HEK293 (cell line): ENCODE results near the gene FAM217B.

Experiments
- HOXA7 ChIP-seq: sonication (generic); formaldehyde crosslinking; IDR thresholded peaks from 2 replicates; pipeline ENCODE4 v1.8.1; 2022; ENCODE audit warnings: missing genetic modification reagents, borderline replicate concordance
- SALL2 ChIP-seq: fragments of 450-650 bp; formaldehyde crosslinking; IDR thresholded peaks from 2 replicates; pipeline ENCODE4 v1.5.0; 2017; ENCODE audit warnings: missing biosample characterization, mild to moderate bottlenecking, missing genetic modification characterization, borderline replicate concordance
- SP3 ChIP-seq: fragments of 450-650 bp; formaldehyde crosslinking; IDR thresholded peaks from 2 replicates; pipeline ENCODE4 v1.5.1; 2016; ENCODE audit warnings: missing biosample characterization, missing genetic modification characterization
- WT1 ChIP-seq: fragments of 450-650 bp; formaldehyde crosslinking; IDR thresholded peaks from 2 replicates; pipeline ENCODE4 v1.5.1; 2016; ENCODE audit warnings: missing biosample characterization, missing genetic modification characterization
- ZBTB1 ChIP-seq: fragments of 450-650 bp; formaldehyde crosslinking; IDR thresholded peaks from 2 replicates; pipeline ENCODE4 v1.5.1; 2016; ENCODE audit warnings: missing biosample characterization, missing genetic modification characterization
- ZBTB11 ChIP-seq: fragments of 450-650 bp; formaldehyde crosslinking; conservative IDR thresholded peaks from 2 replicates; pipeline ENCODE4 v1.5.1; 2016; ENCODE audit warnings: low read depth, missing biosample characterization, missing genetic modification characterization
- ZEB2 ChIP-seq: fragments of 450-650 bp; formaldehyde crosslinking; IDR thresholded peaks from 2 replicates; pipeline ENCODE4 v1.5.1; 2016; ENCODE audit warnings: missing biosample characterization, missing genetic modification characterization
- ZNF248 ChIP-seq: fragments of 450-650 bp; formaldehyde crosslinking; IDR thresholded peaks from 2 replicates; pipeline ENCODE4 v1.5.1; 2017; ENCODE audit warnings: missing biosample characterization, missing genetic modification characterization
- ZNF48 ChIP-seq: fragments of 450-650 bp; formaldehyde crosslinking; IDR thresholded peaks from 2 replicates; pipeline ENCODE4 v1.5.1; 2016; ENCODE audit warnings: missing biosample characterization, missing genetic modification characterization
- TF ChIP-seq, protein P1 (sequence below): fragments of 450-650 bp; formaldehyde crosslinking; IDR thresholded peaks from 2 replicates; pipeline ENCODE4 v1.5.1; 2016; ENCODE audit warnings: missing biosample characterization, missing genetic modification characterization
- TF ChIP-seq, protein P2 (sequence below): fragments of 450-650 bp; formaldehyde crosslinking; IDR thresholded peaks from 2 replicates; pipeline ENCODE4 v1.5.1; 2016; ENCODE audit warnings: missing biosample characterization, missing genetic modification characterization, low read depth
- TF ChIP-seq, protein P3 (sequence below): fragments of 450-650 bp; formaldehyde crosslinking; IDR thresholded peaks from 2 replicates; pipeline ENCODE4 v1.5.1; 2016; ENCODE audit warnings: missing biosample characterization, missing genetic modification characterization
- TF ChIP-seq, protein P4 (sequence below): fragments of 450-650 bp; formaldehyde crosslinking; IDR thresholded peaks from 2 replicates; pipeline ENCODE4 v1.5.1; 2016; ENCODE audit warnings: missing biosample characterization, missing genetic modification characterization

DNA sequence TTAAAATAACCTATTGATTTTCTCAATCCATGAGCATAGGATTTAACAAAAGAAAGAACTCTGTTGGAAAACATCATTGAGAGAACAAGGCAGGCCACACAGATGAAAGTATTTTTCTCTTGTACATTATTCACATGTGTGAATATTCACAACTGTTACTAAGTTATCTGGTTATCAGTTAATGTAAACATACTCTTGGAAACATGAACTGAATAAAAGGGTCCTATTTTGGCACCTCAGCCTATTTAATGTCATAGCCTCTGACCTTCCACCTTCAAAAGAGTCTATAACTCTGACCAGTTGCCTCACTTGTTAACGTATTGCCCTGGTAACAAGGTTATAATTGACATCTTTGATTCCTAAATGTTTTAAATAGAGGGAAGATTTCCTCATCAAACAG is 14.8 kb upstream of the FAM217B start:
- no peak for TF ChIP-seq ZBTB1
- TF ChIP-seq, protein P1, sequence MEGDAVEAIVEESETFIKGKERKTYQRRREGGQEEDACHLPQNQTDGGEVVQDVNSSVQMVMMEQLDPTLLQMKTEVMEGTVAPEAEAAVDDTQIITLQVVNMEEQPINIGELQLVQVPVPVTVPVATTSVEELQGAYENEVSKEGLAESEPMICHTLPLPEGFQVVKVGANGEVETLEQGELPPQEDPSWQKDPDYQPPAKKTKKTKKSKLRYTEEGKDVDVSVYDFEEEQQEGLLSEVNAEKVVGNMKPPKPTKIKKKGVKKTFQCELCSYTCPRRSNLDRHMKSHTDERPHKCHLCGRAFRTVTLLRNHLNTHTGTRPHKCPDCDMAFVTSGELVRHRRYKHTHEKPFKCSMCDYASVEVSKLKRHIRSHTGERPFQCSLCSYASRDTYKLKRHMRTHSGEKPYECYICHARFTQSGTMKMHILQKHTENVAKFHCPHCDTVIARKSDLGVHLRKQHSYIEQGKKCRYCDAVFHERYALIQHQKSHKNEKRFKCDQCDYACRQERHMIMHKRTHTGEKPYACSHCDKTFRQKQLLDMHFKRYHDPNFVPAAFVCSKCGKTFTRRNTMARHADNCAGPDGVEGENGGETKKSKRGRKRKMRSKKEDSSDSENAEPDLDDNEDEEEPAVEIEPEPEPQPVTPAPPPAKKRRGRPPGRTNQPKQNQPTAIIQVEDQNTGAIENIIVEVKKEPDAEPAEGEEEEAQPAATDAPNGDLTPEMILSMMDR = no peak
- no peak for TF ChIP-seq ZNF248 (tag by site-specific recombination)
- TF ChIP-seq, protein P2, sequence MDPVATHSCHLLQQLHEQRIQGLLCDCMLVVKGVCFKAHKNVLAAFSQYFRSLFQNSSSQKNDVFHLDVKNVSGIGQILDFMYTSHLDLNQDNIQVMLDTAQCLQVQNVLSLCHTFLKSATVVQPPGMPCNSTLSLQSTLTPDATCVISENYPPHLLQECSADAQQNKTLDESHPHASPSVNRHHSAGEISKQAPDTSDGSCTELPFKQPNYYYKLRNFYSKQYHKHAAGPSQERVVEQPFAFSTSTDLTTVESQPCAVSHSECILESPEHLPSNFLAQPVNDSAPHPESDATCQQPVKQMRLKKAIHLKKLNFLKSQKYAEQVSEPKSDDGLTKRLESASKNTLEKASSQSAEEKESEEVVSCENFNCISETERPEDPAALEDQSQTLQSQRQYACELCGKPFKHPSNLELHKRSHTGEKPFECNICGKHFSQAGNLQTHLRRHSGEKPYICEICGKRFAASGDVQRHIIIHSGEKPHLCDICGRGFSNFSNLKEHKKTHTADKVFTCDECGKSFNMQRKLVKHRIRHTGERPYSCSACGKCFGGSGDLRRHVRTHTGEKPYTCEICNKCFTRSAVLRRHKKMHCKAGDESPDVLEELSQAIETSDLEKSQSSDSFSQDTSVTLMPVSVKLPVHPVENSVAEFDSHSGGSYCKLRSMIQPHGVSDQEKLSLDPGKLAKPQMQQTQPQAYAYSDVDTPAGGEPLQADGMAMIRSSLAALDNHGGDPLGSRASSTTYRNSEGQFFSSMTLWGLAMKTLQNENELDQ (tag by site-specific recombination) = no peak
- TF ChIP-seq SP3 (tag by site-specific recombination) = no peak
- TF ChIP-seq, protein P3, sequence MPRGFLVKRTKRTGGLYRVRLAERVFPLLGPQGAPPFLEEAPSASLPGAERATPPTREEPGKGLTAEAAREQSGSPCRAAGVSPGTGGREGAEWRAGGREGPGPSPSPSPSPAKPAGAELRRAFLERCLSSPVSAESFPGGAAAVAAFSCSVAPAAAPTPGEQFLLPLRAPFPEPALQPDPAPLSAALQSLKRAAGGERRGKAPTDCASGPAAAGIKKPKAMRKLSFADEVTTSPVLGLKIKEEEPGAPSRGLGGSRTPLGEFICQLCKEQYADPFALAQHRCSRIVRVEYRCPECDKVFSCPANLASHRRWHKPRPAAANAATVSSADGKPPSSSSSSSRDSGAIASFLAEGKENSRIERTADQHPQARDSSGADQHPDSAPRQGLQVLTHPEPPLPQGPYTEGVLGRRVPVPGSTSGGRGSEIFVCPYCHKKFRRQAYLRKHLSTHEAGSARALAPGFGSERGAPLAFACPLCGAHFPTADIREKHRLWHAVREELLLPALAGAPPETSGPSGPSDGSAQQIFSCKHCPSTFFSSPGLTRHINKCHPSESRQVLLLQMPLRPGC (tag by site-specific recombination) = no peak
- TF ChIP-seq ZNF48 (tag by site-specific recombination) = no peak
- TF ChIP-seq ZBTB11 (tag by site-specific recombination) = no peak
- no peak for TF ChIP-seq SALL2
- no peak for TF ChIP-seq ZEB2 (tag by site-specific recombination)
- TF ChIP-seq, protein P4, sequence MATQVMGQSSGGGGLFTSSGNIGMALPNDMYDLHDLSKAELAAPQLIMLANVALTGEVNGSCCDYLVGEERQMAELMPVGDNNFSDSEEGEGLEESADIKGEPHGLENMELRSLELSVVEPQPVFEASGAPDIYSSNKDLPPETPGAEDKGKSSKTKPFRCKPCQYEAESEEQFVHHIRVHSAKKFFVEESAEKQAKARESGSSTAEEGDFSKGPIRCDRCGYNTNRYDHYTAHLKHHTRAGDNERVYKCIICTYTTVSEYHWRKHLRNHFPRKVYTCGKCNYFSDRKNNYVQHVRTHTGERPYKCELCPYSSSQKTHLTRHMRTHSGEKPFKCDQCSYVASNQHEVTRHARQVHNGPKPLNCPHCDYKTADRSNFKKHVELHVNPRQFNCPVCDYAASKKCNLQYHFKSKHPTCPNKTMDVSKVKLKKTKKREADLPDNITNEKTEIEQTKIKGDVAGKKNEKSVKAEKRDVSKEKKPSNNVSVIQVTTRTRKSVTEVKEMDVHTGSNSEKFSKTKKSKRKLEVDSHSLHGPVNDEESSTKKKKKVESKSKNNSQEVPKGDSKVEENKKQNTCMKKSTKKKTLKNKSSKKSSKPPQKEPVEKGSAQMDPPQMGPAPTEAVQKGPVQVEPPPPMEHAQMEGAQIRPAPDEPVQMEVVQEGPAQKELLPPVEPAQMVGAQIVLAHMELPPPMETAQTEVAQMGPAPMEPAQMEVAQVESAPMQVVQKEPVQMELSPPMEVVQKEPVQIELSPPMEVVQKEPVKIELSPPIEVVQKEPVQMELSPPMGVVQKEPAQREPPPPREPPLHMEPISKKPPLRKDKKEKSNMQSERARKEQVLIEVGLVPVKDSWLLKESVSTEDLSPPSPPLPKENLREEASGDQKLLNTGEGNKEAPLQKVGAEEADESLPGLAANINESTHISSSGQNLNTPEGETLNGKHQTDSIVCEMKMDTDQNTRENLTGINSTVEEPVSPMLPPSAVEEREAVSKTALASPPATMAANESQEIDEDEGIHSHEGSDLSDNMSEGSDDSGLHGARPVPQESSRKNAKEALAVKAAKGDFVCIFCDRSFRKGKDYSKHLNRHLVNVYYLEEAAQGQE = no peak
- no peak for TF ChIP-seq WT1 (tag by site-specific recombination)
- no peak for TF ChIP-seq HOXA7
